Measurements from ENCODE around the gene SETMAR. TPM values are rescaled to one million over a fixed set of nuclear protein-coding genes. Genes with fewer than 3 reads are reported as not detected.
A peak's percentile ranks its signal among the peaks of the same experiment; 100 is the strongest.

Gene SETMAR
- total and polyA plus RNA-seq, 2 experiments from 2014 or later: 17.3 to 20.6 TPM

GRCh38 chr3:4313606-4314293, 10.6 kb downstream of the SETMAR start:
- peaks cover 13% of the 10 kb centered on the region for H3K4me1 ChIP-seq (ENCODE audit: low read depth)
- no peaks in the 10 kb centered on the region for H3K27me3 ChIP-seq
- DNase-seq (ENCODE audit: low read depth in 1 of 2, low spot score in 1 of 2): no peak
- H3K27ac ChIP-seq: no peak overlapping the region
- no peaks in the 10 kb centered on the region for H3K9me3 ChIP-seq (ENCODE audit: low read depth)
- H3K4me3 ChIP-seq: no peak overlapping the region
- H3K36me3 ChIP-seq: no peaks in the 10 kb centered on the region
- no peak for TF ChIP-seq CTCF (IDR thresholded peaks at IDR 0.05; ENCODE audit: low read depth, low read length)

- no peaks in the 10 kb centered on the region for H3K36me3 ChIP-seq
- TF ChIP-seq CTCF (IDR thresholded peaks at IDR 0.05; ENCODE audit: low read depth, low read length): peak; percentile 46
- no peaks in the 10 kb centered on the region for H3K27me3 ChIP-seq
- no peaks in the 10 kb centered on the region for H3K9me3 ChIP-seq (ENCODE audit: low read depth)
- H3K4me1 ChIP-seq (ENCODE audit: low read depth): peaks cover 13% of the 10 kb centered on the region
- H3K27ac ChIP-seq: no peak overlapping the region
- DNase-seq (ENCODE audit: low read depth in 1 of 2, low spot score in 1 of 2): no peak
- H3K4me3 ChIP-seq: no peak overlapping the region
Measured at GRCh38 chr3:4314688-4315087, 11.5 kb downstream of the SETMAR start.

- H3K9me3 ChIP-seq (ENCODE audit: low read depth): no peaks in the 10 kb centered on the region
- H3K4me1 ChIP-seq (ENCODE audit: low read depth): no peaks in the 10 kb centered on the region
- TF ChIP-seq CTCF (IDR thresholded peaks at IDR 0.05; ENCODE audit: low read depth, low read length): no peak
- no peaks in the 10 kb centered on the region for H3K36me3 ChIP-seq
- no peak overlapping the region for H3K4me3 ChIP-seq
- H3K27me3 ChIP-seq: no peaks in the 10 kb centered on the region
- H3K27ac ChIP-seq: no peak overlapping the region
- DNase-seq (ENCODE audit: low read depth in 1 of 2, low spot score in 1 of 2): no peak
Measured at GRCh38 chr3:4320096-4320911, 17.1 kb downstream of the SETMAR start.

GRCh38 chr3:4321732-4322131, 18.6 kb downstream of the SETMAR start:
- TF ChIP-seq CTCF (IDR thresholded peaks at IDR 0.05; ENCODE audit: low read depth, low read length): no peak
- Histone ChIP-seq H3K4me1 (ENCODE audit: low read depth) (no peaks in the 10 kb centered on the region), H3K36me3 (no peaks in the 10 kb centered on the region), H3K4me3 (no peak overlapping the region), H3K27ac (no peak overlapping the region), H3K27me3 (no peaks in the 10 kb centered on the region), H3K9me3 (ENCODE audit: low read depth) (no peaks in the 10 kb centered on the region)
- no peak for DNase-seq (ENCODE audit: low read depth in 1 of 2, low spot score in 1 of 2)

- TF ChIP-seq CTCF (IDR thresholded peaks at IDR 0.05; ENCODE audit: low read depth, low read length): no peak
- Histone ChIP-seq H3K27ac (no peak overlapping the region), H3K27me3 (no peaks in the 10 kb centered on the region), H3K9me3 (ENCODE audit: low read depth) (no peaks in the 10 kb centered on the region), H3K4me3 (no peak overlapping the region), H3K36me3 (no peaks in the 10 kb centered on the region), H3K4me1 (ENCODE audit: low read depth) (no peaks in the 10 kb centered on the region)
- DNase-seq (ENCODE audit: low read depth in 1 of 2, low spot score in 1 of 2): peak in 1 of 2 donors; percentile 97
Measured at GRCh38 chr3:4322635-4323034, 19.5 kb downstream of the SETMAR start.

All from cardiac muscle cell (in vitro differentiated cells and primary cell).